GM19438 (cell line): ENCODE measurements around the gene CIAO2A.
"Not testable (repeated sequence)": the region's sequence is repeated elsewhere in the genome, so short reads cannot be mapped to it uniquely, and the experiment has no call there.

Source experiments
- ATAC-seq: cut with Tn5 transposase; IDR thresholded peaks from one replicate; pipeline ENCODE4 v1.9.1; 2021; ENCODE audit warnings: low read depth; ENCODE audit not compliant: unreplicated experiment

The CIAO2A gene

DNA sequence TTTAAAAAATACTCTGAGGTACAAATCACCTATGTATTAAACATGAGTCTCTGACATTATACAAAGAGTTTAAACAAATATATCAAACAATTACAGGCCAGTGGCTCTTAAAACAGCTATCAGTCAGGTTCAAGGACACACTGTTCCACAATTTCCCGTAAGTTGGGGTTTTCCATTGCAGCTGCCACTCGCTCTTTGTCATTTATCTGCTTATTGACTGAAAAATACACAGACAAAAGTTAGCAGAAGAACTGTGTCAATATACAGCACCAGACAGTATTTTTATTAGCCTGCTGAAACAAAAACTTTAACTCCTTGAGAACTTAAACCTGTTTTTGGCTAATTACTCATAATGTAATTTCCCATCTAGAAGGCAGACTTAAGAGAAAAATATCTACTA, 20.8 kb downstream of the CIAO2A start:
- ATAC-seq = no peak

DNA sequence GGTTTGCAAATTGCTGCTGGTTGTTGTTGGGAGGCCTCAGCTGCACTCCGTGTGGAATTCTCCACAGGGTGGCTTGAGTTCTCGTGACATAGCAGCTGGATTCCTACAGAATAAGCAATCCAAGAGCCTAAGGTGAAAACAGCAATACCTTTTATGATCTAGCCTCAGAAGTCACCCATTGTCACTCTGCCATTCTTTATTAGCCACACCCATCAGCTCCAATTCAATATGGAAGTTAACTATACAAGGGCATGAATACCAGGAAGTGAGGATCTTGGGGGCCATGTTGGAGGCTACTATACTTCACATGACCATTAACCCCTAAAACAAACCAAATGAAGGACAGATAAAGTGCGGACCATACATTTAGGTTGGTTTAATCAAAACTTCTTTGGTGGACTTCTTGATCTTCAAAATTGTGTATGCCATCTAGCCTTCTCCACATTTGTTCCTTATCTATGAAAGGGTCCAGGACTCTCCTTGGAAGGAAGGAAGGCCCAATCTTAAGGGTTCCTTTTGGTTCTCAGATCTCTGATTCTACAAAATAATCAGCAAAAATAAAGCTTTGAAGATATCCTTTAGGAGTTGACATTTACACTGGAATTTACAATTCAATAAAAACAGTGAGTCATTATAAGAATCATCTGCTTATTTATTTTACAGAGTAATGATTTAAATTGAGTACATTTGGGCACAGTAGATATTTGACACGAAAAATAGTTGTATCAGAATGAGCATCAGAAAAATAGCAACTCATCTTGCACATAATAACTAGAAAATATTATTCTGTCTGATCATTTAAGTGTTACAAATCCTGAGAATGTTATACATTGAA, 21.5 kb downstream of the CIAO2A start:
- ATAC-seq = no peak

DNA sequence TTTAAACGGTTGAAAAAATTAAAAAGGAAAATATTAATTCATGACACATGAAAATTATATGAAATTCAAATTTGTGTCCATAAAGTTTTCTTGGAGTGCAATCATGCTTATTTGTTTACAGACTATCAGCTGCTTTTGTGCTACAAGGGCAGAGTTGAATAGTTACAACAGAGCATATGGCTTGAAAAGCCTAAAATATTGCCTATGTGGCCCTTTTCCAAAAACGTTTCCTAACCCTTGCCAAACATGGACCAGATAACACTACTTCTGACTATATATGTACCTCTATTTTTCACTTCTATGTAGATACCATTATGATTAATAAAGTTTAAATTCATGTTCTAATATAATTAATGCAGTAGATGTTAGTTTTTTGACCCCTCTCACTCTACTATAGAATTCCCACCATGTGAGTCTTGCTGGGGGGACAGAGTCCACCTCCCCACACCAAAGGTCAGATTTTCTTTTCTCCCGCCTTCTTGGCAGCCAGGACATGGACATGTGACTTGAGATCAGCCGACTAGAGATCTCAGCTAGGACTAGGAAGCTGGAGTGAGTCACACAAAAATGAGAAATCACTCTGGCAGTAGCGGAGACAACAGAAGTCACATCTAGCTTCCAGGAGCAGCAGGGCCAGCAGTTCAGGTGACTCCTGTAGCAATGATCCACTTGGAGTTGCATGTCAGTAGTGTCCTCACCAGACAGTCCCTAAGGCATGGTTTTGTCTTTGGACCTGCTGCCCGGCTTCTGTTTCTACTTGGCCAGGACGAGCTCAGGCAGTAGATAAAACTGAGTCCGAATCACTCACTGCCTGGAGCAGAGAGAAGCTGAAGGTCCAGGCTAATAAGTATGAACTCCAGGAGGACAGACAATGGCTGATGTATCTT, 22.4 kb downstream of the CIAO2A start:
- ATAC-seq = no peak

DNA sequence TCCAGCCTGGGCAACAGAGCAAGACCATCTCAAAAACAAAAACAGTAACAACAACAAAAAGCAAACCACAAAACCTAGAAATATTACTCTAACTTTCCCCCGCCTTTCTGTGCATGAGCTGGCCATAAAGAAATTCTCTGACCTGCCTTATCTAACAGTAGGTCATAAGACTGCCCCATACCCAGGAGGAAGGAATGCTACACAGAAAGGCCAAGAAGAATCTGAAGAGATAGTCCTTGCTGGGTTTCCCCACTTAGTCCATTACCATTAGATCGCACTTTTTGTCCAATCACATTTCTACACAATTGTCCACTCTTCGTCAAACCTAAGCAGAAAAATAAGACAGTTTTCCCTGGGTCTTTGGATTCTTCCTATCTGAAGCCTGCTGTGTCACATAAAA, 23.5 kb downstream of the CIAO2A start:
- ATAC-seq = no peak

DNA sequence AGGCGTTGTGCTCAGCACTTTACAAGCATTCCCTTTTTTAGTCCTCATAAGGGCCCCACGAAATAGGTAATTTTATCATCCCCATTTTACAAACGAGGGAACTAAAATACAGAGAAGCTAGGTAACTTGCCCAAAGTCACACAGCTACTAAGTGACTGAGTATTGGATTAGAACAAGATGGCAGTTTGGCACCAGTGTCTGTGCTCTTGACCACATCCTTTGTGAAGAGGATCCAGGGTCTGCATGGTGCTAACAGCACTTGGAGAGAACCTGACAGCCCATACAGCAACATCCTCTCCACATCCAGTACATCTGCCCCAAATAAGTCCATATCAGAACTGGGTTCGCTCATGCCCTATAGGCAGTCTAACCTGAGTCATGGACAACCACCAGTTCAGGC, 25.5 kb downstream of the CIAO2A start:
- no peak for ATAC-seq

DNA sequence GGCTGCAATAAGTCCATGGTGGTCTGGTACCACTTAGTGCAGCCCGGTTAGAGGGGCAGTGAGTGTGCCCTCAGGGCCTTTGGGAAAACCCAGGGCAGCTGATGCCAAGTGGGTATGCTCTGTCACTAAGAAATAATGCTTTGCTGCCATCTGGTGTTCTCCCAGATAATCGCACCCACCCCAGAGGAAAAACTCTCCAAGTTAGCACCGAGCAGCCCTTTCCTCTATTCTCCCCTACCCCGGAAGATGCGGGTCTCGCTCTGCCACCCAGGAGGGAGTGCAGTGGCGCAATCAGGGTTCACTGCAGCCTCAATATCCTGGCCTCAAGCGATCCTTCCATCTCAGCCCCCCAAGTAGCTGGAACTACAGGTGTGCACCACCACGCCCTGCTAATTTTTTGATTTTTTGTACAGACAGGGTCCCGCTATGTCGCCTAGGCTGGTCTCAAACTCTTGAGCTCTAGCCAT, 26.0 kb downstream of the CIAO2A start:
- no peak for ATAC-seq

DNA sequence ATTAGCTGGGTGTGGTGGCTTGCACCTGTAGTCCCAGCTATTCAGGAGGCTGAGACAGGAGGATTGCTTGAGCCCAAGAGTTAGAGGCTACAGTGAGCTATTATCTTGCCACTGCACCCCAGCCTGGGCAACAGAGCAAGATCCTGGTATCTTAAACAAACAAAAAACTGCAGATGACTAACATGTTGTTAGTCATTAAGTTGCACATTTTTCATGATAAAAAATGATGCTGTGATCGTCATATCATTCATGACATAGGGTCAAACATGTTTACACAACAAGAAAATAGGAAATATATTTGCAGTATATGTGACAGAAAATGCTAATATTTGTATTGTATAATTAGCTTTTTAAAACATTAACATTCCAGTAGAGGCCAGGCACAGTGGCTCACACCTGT, 27.2 kb downstream of the CIAO2A start:
- ATAC-seq = no peak

DNA sequence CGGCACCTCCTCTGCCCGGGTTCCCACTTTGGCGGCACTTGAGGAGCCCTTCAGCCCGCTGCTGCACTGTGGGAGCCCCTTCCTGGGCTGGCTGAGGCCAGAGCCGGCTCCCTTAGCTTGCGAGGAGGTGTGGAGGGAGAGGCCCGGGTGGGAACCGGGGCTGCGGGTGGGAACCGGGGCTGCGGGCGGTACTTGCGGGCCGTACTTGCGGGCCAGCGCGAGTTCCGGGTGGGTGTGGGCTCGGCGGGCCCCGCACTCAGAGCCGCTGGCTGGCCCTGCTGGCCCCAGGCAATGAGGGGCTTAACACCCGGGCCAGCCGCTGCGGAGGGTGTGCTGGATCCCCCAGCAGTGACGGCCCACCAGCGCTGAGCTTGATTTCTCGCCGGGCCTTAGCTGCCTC, 32.9 kb downstream of the CIAO2A start:
- no peak for ATAC-seq

DNA sequence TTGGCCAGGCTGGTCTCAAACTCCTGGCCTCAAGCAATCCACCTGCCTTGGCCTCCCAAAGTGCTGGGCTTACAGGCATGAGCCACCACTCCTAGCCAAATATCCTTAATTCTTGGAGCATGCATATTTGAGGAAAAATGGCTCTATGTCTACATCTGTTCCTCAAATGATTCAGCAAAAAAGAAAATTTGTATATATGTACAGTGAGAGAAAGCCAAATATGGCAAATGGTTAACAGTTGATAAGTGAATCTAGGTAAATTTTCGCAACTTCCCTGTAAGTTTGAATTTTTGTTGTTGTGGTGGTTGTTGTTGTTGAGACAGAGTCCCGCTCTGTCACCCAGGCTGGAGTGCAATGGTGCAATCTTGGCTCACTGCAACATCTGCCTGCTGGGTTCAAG, 34.5 kb downstream of the CIAO2A start:
- not testable (repeated sequence) for ATAC-seq

DNA sequence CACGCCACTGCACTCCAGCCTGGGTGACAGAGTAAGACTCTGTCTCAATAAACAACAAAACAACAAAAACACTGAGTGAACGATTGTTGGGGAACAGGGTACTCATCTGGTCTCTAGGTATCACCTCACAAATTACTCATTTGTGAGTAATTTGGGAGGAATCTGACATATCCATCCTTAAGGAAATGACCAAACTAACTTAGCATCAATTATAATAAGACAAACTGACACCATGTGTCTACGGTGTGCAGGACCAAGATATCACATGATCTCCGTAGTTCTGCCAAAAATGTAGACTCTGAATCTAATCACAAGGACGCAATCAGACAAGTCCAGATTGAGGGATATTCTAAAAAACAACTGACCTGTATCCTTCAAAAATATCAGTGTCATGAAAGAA, 35.4 kb downstream of the CIAO2A start:
- no peak for ATAC-seq

DNA sequence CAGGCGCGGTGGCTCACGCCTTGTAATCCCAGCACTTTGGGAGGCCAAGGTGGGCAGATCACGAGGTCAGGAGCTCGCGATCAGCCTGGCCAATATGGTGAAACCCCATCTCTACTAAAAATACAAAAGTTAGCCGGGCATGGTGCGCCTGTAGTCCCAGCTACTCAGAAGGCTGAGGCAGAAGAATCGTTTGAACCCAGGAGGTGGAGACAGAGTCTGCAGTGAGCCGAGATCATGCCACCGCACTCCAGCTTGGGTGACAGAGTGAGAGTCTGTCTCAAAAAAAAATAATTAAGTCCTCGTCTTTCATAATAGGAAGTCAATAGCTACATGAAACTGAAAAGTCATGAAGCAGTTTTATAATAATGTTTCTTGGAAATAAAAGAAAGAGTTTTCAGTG, 40.0 kb downstream of the CIAO2A start:
- not testable (repeated sequence) for ATAC-seq

DNA sequence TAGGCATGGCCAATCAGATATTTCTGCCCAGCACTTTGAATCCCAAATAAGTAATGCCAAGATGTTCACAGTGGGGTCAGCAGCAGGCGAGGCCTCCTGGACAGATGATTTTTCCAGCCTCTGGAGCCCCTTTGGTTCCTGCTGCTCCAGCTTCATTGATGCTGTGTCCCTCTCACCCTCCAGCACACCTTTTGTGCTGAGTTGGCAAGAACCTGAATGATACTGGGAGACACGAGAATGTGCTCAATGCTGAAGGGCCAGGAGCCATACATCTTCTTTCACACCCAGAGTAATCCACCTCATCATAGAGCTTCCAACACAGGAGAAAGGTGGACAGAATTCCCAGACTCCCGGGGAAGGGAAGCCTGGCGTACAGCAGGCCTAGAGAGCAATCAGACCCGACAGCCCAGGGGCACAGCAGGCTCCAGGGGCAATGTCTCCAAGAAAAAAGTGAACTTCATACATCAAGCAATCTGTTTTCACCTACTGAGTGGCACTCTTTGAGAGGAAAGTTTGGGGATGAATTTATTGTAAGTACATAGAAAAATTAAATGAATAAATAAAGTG, 40.6 kb downstream of the CIAO2A start:
- no peak for ATAC-seq

DNA sequence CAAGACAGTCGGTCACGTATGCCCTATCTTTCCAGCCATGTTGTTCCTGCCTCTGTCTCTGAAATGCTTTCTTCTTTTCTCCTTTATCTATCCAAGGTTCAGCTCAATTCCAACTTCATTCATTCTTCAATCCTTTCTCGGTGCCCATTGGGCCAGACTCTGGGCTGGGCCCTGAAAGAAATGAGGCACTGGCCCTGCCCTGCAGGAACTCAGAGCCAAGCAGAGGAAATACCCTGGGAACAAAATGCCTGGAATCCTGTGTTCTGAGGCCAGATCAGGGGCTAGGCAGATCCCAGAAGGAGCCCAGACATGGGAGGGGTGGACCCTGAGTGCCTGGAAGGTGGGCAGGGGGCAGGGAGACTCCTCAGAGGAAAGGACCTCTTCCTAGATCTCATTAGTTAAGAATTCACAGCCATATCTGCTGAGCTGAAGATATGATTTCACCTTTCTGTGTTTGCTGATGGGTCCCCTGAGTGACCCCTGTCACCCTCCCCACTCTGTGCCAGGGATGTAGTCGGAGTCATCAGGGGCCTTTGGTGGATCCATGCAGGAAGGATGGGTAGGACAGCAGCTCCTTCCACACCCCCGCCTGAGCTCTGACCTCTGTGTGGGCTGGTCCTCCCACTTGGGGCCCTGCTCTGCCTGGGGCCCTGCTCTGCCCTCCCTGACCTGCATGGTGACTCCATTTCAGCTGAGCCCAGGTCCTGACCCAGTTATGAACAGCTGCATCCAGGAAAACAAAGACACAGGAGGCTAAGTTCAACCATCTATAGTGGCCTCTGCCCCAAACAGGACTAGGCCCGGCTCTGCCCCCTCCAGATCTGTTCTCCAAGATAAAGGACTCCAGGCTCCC, 42.0 kb downstream of the CIAO2A start:
- no peak for ATAC-seq

DNA sequence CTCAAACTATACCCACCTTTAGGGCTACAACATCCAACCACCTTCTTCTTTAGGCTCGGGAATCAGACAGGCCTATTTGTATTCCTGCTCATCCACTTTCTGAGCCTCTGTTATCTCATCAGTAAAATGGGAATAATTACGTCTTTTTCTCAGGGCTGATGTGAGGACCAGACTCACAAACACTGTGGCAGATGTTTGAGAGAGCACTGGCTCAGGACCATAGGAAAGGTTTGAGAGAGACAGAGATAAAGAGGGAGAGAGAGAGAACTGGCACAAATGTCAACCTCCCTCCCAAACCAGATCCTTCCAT, 42.6 kb downstream of the CIAO2A start:
- no peak for ATAC-seq

DNA sequence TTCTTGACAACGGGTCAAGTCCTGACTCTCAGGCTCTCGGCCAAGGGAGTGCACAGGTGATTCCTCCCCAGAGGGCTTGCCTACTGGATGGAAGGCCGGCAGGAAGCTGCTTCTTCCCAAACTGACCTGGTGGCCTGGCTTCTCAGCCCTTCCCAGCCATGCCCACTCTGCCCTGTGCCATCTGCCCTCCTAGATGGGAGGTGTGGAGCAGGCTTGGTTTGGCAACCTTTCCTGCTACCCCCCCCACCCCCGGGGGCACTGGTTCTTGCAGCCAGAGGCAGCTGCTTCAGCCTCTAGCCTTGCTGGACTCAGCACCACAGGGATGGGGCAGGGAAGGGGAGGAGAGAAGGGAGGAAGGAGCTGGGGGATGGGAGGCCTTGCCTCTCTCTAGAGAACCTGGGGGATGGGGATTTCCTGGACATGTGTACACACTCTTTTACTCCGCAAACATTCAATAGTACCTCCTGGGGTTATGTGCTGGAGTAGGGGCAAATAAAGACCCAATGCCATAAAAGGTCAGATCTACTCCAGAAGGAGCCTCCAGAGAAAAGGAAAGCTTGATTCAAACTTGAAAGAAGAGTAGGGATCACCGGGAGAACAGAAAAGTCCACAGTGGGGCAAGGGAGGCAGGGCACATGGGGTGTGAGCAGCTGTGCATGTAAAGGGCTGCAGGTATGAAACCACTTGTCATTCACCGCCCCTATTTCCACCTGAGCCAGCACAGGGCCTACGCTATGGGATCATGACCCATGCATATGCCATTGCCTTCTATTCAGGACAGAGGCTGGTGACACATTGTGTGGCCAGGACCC, 43.2 kb downstream of the CIAO2A start:
- ATAC-seq = no peak

DNA sequence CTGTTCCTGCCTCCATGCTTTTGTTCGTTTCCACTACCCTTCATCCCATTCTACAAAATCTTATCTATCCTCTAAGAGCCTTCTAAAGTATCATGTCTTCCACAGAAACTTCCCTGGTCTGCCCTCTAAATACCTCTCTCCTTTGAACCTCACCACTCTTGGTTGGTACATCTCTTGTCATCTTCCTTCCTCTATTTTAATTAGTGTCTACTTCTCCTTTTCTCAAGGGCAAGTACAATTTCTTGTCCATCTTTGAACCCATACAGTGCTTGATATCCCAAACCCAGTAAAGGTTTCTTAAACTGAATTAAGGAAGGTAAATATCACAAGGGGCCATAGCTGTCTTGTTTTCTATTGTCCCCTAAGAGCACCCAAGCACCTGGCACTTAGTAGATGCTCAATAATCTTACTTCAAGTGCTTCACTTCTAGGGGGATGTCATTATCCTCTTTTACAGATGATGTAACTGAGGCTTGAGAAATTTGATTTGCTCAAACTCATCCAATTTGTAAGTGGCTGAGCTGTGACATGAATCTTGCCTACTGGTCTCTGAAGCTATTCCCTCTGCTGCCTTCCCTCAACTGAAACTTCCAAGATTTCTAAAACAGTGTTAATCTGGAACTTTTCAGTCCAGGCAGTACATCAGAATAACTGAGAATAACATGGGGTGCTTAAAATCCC, 44.7 kb downstream of the CIAO2A start:
- no peak for ATAC-seq

DNA sequence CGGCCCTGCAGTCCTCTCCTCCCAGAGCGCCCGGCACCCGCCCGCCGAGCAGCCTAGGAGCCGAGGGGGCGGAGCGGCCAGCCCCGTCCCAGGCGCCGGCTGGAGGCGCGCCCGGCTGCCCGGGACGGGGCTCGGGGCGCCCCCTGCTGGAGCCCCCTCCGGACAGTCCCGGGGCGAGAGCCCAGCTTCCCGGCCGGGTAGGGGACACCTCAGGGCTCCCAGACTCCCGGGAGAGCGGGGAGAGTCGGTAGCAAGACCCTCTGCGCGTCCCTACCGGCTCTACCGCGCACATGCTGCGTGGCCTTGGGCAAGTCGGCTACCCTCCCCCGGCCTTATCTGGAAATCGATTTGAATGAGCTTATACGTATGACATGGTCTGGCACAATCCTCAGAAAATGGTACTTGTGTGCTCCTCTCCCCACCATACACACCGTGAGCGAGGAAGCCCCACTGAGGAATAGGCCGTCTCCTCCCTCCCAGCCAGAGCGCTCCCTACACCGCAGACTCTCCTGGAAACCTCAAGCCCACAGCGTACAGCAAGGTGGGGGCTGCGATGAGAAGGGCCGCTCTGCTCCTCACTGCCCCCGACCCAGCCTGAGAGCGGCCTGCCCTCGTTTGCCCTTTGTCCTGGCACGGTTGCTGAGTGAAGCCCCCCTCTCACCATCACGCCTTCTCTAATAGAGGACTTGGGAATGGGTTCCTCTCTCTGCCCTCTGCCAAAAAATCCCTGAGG, 47.1 kb downstream of the CIAO2A start, which contains the start of gene DAPK2:
DAPK2 (minus strand) TSS at position 65 of the 733 bp plus-strand sequence. CDS start 6,224 bp downstream, outside the sequence.
- ATAC-seq = no peak

DNA sequence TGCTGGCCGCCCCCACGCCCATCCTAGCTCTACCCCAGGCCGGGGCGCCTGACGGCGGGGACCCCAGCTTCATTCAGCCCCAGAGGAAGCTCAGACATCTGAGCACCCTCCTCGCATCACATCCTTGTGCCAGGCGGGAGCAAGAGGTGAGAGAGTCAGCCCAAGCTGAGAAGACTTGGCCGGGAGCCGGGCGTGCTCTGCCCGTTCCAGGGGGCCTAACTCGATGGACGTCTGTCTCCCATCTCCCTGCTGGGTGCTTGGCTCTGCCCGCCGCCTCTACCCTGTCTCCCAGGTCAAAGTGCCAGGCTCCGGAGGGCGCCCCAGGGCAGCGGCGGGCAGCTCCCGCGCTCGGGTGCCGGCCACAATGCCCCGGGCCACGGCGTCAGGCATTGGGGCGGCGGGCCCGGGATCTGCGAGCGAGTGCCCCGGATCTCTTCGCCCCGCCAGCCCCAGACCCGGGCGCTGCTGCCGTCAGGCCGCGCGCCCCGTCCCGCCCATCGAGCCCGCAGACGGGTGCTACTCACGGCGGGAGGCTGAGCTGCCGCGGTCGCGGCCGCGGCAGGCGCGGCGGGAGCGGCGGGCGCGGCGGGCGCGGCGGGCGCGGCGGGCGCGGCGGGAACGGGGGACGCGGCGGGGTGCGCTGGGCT, 47.7 kb downstream of the CIAO2A start:
- ATAC-seq = no peak
